RWPE2 (cell line): Measurements from ENCODE around the gene PRICKLE3.

ENCODE experiments used
- ATAC-seq: fragments of 200-7000 bp; cut with Tn5 transposase; 3 replicates; pipeline ENCODE4 v1.9.1; 2021; ENCODE audit warnings: low read depth
- DNase-seq: peaks from one replicate; pipeline ENCODE4 v3.0.0-alpha.2; 2020; ENCODE audit warnings: low spot score
- H3K27ac ChIP-seq: fragments of 450-650 bp; 2 replicates; pipeline ENCODE4 v1.5.1; 2017; ENCODE audit warnings: mild to moderate bottlenecking; ENCODE audit not compliant: poor library complexity, severe bottlenecking
- H3K27me3 ChIP-seq: fragments of 250-450 bp; sonication (Bioruptor Pico); 2 replicates; pipeline ENCODE4 v1.5.1; 2021; ENCODE audit warnings: mild to moderate bottlenecking, moderate library complexity; ENCODE audit not compliant: insufficient read depth, poor library complexity, severe bottlenecking
- H3K36me3 ChIP-seq: fragments of 250-450 bp; sonication (Bioruptor Pico); 2 replicates; pipeline ENCODE4 v1.5.1; 2020; ENCODE audit warnings: low read depth, mild to moderate bottlenecking, moderate library complexity
- H3K4me1 ChIP-seq: fragments of 250-450 bp; sonication (Bioruptor Pico); 2 replicates; pipeline ENCODE4 v1.5.1; 2021; ENCODE audit warnings: mild to moderate bottlenecking, moderate library complexity; ENCODE audit not compliant: insufficient read depth, poor library complexity, severe bottlenecking
- H3K4me3 ChIP-seq: fragments of 250-450 bp; sonication (Bioruptor Pico); 2 replicates; pipeline ENCODE4 v1.5.1; 2021; ENCODE audit warnings: mild to moderate bottlenecking, moderate library complexity; ENCODE audit not compliant: severe bottlenecking
- H3K9me3 ChIP-seq: fragments of 250-450 bp; sonication (Bioruptor Pico); 2 replicates; pipeline ENCODE4 v1.5.1; 2021; ENCODE audit warnings: mild to moderate bottlenecking, moderate library complexity; ENCODE audit not compliant: severe bottlenecking
- CTCF ChIP-seq: fragments of 450-650 bp; IDR thresholded peaks from one replicate; pipeline ENCODE4 v1.5.1; 2017; ENCODE audit warnings: mild to moderate bottlenecking, moderate library complexity; ENCODE audit not compliant: poor library complexity, severe bottlenecking

Gene PRICKLE3

GRCh38 chrX:49162620-49163019, 23.6 kb downstream of the PRICKLE3 start, which contains the start of gene MAGIX:
Gene MAGIX, plus strand, starts transcription at chrX:49162758. Its CDS starts 132 bp downstream, at chrX:49162890.
- peak within 1 kb of the TSS; percentile 31 for H3K4me3 ChIP-seq
- DNase-seq (no peak), ATAC-seq (no peak)
- peaks cover 1% of the 10 kb centered on the region for H3K4me1 ChIP-seq
- no peaks in the 10 kb centered on the region for H3K27me3 ChIP-seq
- no peak for TF ChIP-seq CTCF
- no peaks in the 10 kb centered on the region for H3K36me3 ChIP-seq
- no peaks in the 10 kb centered on the region for H3K9me3 ChIP-seq
- H3K27ac ChIP-seq: peak within 1 kb of the TSS; percentile 99

GRCh38 chrX:49161632-49162031, 24.5 kb downstream of the PRICKLE3 start:
- H3K9me3 ChIP-seq: no peaks in the 10 kb centered on the region
- ATAC-seq (no peak), DNase-seq (no peak)
- no peaks in the 10 kb centered on the region for H3K4me1 ChIP-seq
- H3K36me3 ChIP-seq: no peaks in the 10 kb centered on the region
- TF ChIP-seq CTCF: no peak
- no peak overlapping the region for H3K4me3 ChIP-seq
- H3K27me3 ChIP-seq: no peaks in the 10 kb centered on the region
- H3K27ac ChIP-seq: no peak overlapping the region

- Histone ChIP-seq H3K36me3 (no peaks in the 10 kb centered on the region), H3K9me3 (no peaks in the 10 kb centered on the region), H3K27ac (no peak overlapping the region), H3K27me3 (no peaks in the 10 kb centered on the region), H3K4me1 (no peaks in the 10 kb centered on the region), H3K4me3 (no peak overlapping the region)
- TF ChIP-seq CTCF: no peak
- ATAC-seq: no peak
- no peak for DNase-seq
Observed at GRCh38 chrX:49160908-49161307, 25.3 kb downstream of the PRICKLE3 start.

DNA sequence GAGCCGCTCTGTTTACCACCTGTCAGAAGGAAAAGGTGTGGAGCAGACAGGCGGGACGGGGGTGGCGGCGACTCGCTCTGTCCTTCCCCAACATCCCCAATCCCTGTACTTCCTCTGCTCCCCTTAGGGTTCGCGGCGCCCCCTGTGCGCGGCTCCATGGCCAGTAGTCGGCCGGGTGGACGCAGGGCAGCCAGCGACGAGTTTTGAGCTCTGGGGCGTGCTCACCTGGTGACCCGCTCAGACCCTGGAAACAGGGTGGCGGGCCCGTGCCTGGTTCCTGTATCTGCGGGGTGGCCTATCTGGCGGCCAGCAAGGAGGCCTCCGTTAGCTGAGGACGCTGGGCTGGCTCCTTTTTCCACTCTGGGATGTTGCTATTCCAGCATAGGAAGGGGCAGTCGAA, 29.0 kb downstream of the PRICKLE3 start:
- ATAC-seq: no peak
- Histone ChIP-seq H3K36me3 (no peaks in the 10 kb centered on the region), H3K27ac (no peak overlapping the region), H3K27me3 (no peaks in the 10 kb centered on the region), H3K9me3 (no peaks in the 10 kb centered on the region), H3K4me3 (no peak overlapping the region), H3K4me1 (no peaks in the 10 kb centered on the region)
- TF ChIP-seq CTCF: no peak
- DNase-seq: no peak

- ATAC-seq (peak; percentile 89), DNase-seq (peak; percentile 87)
- Histone ChIP-seq H3K27me3 (no peaks in the 10 kb centered on the region), H3K27ac (peak overlapping the region; percentile 73), H3K36me3 (no peaks in the 10 kb centered on the region), H3K4me1 (no peaks in the 10 kb centered on the region), H3K9me3 (no peaks in the 10 kb centered on the region), H3K4me3 (peak overlapping the region; percentile 51)
- TF ChIP-seq CTCF: peak; percentile 83
Observed at GRCh38 chrX:49155900-49156837, 30.0 kb downstream of the PRICKLE3 start.
